Ascending aorta (tissue), 2 donors: Measurements from ENCODE around the gene RSL1D1. TPM values are rescaled to one million over a fixed set of nuclear protein-coding genes. Genes with fewer than 3 reads are reported as not detected.

Source experiments
- DNase-seq, 2 donors: peaks; one replicate each; pipeline ENCODE4 v3.0.0-alpha.2; 2019; ENCODE audit warnings: low spot score in 2 of 2
- H3K27ac ChIP-seq, 2 donors: fragments of 200-600 bp; sonication (generic); one replicate each; pipeline ENCODE4 v1.5.1; 2016 to 2017; ENCODE audit warnings: mild to moderate bottlenecking in 1 of 2
- H3K27me3 ChIP-seq: fragments of 200-600 bp; sonication (generic); one replicate; pipeline ENCODE4 v1.5.1; 2017
- H3K36me3 ChIP-seq, 2 donors: fragments of 200-600 bp; sonication (generic); one replicate each; pipeline ENCODE4 v1.5.1; 2016
- H3K4me1 ChIP-seq, 2 donors: fragments of 200-600 bp; sonication (generic); one replicate each; pipeline ENCODE4 v1.5.1; 2016 to 2017; ENCODE audit warnings: mild to moderate bottlenecking in 1 of 2
- H3K4me3 ChIP-seq, 2 donors: fragments of 200-600 bp; sonication (generic); one replicate each; pipeline ENCODE4 v1.5.1; 2016 to 2017; ENCODE audit warnings: mild to moderate bottlenecking in 1 of 2
- H3K9me3 ChIP-seq, 2 donors: fragments of 200-600 bp; sonication (generic); one replicate each; pipeline ENCODE4 v1.5.1; 2016
- CTCF ChIP-seq, 3 experiments: fragments of 200-600 bp in 2 of 3; fragments of 450-650 bp in 1 of 3; sonication (generic) in 2 of 3; IDR thresholded peaks; one replicate each; pipeline ENCODE4 v1.5.1; 2016 to 2019; ENCODE audit warnings: antibody characterized with exemption in 3 of 3, mild to moderate bottlenecking in 1 of 3, moderate library complexity in 1 of 3
- intact Hi-C: fragments of 100-400 bp; cut with DNase I; formaldehyde crosslinking; loops from one replicate; pipeline ENCODE4 v1.15.1; 2023
- total RNA-seq: library from RNA; depleted of rRNA; stranded (reverse); fragments of >200 nt; gene quantifications from one replicate; pipeline ENCODE4 v1.1.0, GENCODE V29; 2016

RSL1D1 gene
- total RNA-seq, 1 donor from 2014 or later = 160 TPM

GRCh38 chr16:11844499-11844898, 6.8 kb downstream of the RSL1D1 start:
- Histone ChIP-seq H3K9me3 (no peaks in the 10 kb centered on the region), H3K36me3 (peaks cover 89 to 98% of the 10 kb centered on the region in 2 donors), H3K27ac (no peak overlapping the region), H3K27me3 (no peaks in the 10 kb centered on the region), H3K4me3 (no peak overlapping the region), H3K4me1 (no peaks in the 10 kb centered on the region)
- no peak for TF ChIP-seq CTCF (IDR thresholded peaks at IDR 0.05)
- intact Hi-C loops = no loop called here
- DNase-seq = no peak

GRCh38 chr16:11843861-11844260, 7.5 kb downstream of the RSL1D1 start:
- Histone ChIP-seq H3K4me3 (no peak overlapping the region), H3K4me1 (no peaks in the 10 kb centered on the region), H3K27ac (no peak overlapping the region), H3K36me3 (peaks cover 93 to 98% of the 10 kb centered on the region in 2 donors), H3K27me3 (no peaks in the 10 kb centered on the region), H3K9me3 (no peaks in the 10 kb centered on the region)
- no peak for TF ChIP-seq CTCF (IDR thresholded peaks at IDR 0.05)
- no peak for DNase-seq
- intact Hi-C loops = no loop called here

- Histone ChIP-seq H3K9me3 (no peaks in the 10 kb centered on the region), H3K4me3 (no peak overlapping the region), H3K4me1 (no peaks in the 10 kb centered on the region), H3K27ac (no peak overlapping the region), H3K36me3 (peaks cover 93 to 98% of the 10 kb centered on the region in 2 donors), H3K27me3 (no peaks in the 10 kb centered on the region)
- no peak for DNase-seq
- intact Hi-C loops = no loop called here
- no peak for TF ChIP-seq CTCF (IDR thresholded peaks at IDR 0.05)
Observed at GRCh38 chr16:11843206-11843605, 8.1 kb downstream of the RSL1D1 start.

- peaks cover 3 to 11% of the 10 kb centered on the region in 2 donors for H3K4me1 ChIP-seq
- intact Hi-C loops = no loop called here
- peaks cover 85 to 91% of the 10 kb centered on the region in 2 donors for H3K36me3 ChIP-seq
- DNase-seq = no peak
- H3K4me3 ChIP-seq = no peak overlapping the region
- no peak for TF ChIP-seq CTCF (IDR thresholded peaks at IDR 0.05)
- no peaks in the 10 kb centered on the region for H3K9me3 ChIP-seq
- no peak overlapping the region for H3K27ac ChIP-seq
- no peaks in the 10 kb centered on the region for H3K27me3 ChIP-seq
Observed at GRCh38 chr16:11841026-11841425, 10.3 kb downstream of the RSL1D1 start.

- TF ChIP-seq CTCF (IDR thresholded peaks at IDR 0.05) = no peak
- H3K27ac ChIP-seq = peak overlapping the region; percentile 52 to 54
- intact Hi-C loops = no loop called here
- DNase-seq = no peak
- H3K27me3 ChIP-seq = no peaks in the 10 kb centered on the region
- no peaks in the 10 kb centered on the region for H3K9me3 ChIP-seq
- peaks cover 47 to 50% of the 10 kb centered on the region in 2 donors for H3K36me3 ChIP-seq
- H3K4me3 ChIP-seq = no peak overlapping the region
- peaks cover 4 to 14% of the 10 kb centered on the region in 2 donors for H3K4me1 ChIP-seq
Observed at GRCh38 chr16:11836650-11837244, 14.6 kb downstream of the RSL1D1 start.
